ENCODE measurements around the gene IPO7.

Gene IPO7

DNA sequence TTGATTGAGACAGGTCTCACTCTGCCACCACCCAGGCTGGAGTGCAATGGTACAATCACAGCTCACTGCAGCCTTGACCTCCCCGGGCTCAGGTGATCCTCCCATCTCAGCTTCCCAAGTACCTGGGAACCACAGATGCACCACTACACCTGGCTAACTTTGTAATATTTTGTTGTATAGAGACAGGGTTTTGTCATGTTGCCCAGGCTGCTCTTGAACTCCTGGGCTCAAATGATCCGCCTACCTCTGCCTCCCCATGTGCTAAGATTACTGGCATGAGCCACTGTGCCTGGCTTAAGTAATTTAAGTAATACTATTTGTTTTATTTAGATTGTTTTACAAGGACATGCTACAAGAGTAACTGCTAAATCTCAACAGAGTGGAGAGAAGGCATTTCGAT is 109.9 kb downstream of the IPO7 start:
- DNase-seq (ENCODE audit: low read depth), result no peak

DNA sequence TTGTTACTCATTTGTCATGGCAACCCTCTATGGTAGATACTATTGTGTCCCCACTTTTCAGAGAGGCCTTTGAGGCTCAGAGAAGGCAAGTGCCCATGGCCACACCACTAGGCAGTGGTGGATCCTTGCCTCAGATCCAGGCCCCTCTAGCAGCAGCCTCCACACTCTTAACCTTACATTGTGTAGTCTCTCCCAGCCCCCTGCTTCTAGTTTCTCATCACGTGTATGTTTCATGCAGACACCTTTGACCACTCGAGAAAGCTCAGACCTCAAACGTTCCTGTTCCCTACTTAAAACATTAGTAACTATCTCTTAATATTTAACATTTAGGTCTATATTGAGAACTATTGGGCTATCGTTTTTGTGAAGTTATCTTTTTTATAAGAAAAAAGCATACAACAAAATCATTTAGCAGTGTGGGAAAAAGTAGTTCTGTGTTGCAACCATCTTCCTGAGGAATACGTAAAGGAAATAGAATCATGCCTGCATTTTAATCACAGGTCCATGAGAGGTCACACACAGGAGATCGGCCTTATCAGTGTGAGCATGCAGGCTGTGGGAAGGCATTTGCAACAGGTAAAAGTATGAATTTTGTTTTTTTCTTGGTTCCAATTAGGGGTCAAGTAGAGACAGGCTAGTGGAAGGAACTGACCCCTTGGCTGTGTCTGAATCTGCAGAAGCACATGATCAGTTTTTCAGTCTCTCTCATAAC is 111.5 kb downstream of the IPO7 start:
- DNase-seq (ENCODE audit: low read depth), result no peak

All from amniotic epithelial cell (primary cell).